Duodenal mucosa (tissue), 2 donors: ENCODE measurements around the gene SERAC1.

Experiments used
- H3K27ac ChIP-seq: one replicate; pipeline ENCODE4 v1.7.0; 2013; ENCODE audit warnings: low read depth, low read length
- H3K27me3 ChIP-seq, 2 donors: one replicate each; pipeline ENCODE4 v1.7.0; 2013; ENCODE audit warnings: low read length in 2 of 2, control low read depth in 1 of 2; ENCODE audit not compliant: insufficient read depth in 2 of 2, control insufficient read depth in 1 of 2
- H3K36me3 ChIP-seq, 2 donors: one replicate each; pipeline ENCODE4 v1.7.0; 2013; ENCODE audit warnings: low read length in 2 of 2, control low read depth in 1 of 2; ENCODE audit not compliant: insufficient read depth in 2 of 2, control insufficient read depth in 1 of 2
- H3K4me1 ChIP-seq, 2 donors: one replicate each; pipeline ENCODE4 v1.7.0; 2013; ENCODE audit warnings: low read length in 2 of 2, control low read depth in 1 of 2; ENCODE audit not compliant: insufficient read depth in 2 of 2, control insufficient read depth in 1 of 2
- H3K4me3 ChIP-seq, 2 donors: one replicate each; pipeline ENCODE4 v1.7.0; 2013; ENCODE audit warnings: low read length in 2 of 2, low read depth in 1 of 2
- H3K9ac ChIP-seq, 2 donors: one replicate each; pipeline ENCODE4 v1.7.0; 2013; ENCODE audit warnings: low read length in 2 of 2, low read depth in 1 of 2
- H3K9me3 ChIP-seq, 2 donors: one replicate each; pipeline ENCODE4 v1.7.0; 2013; ENCODE audit warnings: low read length in 2 of 2, control low read depth in 1 of 2; ENCODE audit not compliant: control insufficient read depth in 1 of 2

SERAC1 gene

GRCh38 chr6:158070513-158070912 is 97.5 kb downstream of the SERAC1 start:
- Histone ChIP-seq H3K9me3 (no peaks in the 10 kb centered on the region), H3K9ac (no peak overlapping the region), H3K27me3 (no peaks in the 10 kb centered on the region), H3K27ac (no peak overlapping the region), H3K36me3 (peaks cover 8 to 67% of the 10 kb centered on the region in 2 donors), H3K4me3 (no peak overlapping the region), H3K4me1 (peaks cover 14 to 17% of the 10 kb centered on the region in 2 donors)

GRCh38 chr6:158069800-158070195 is 98.3 kb downstream of the SERAC1 start:
- Histone ChIP-seq H3K9me3 (no peaks in the 10 kb centered on the region), H3K36me3 (peaks cover 11 to 73% of the 10 kb centered on the region in 2 donors), H3K27ac (no peak overlapping the region), H3K27me3 (no peaks in the 10 kb centered on the region), H3K4me1 (peaks cover 14 to 17% of the 10 kb centered on the region in 2 donors), H3K4me3 (no peak overlapping the region), H3K9ac (no peak overlapping the region)

- no peak overlapping the region for H3K27ac ChIP-seq
- H3K36me3 ChIP-seq = peaks cover 11 to 74% of the 10 kb centered on the region in 2 donors
- no peaks in the 10 kb centered on the region for H3K27me3 ChIP-seq
- no peaks in the 10 kb centered on the region for H3K9me3 ChIP-seq
- H3K4me3 ChIP-seq = no peak overlapping the region
- H3K9ac ChIP-seq = no peak overlapping the region
- peaks cover 14 to 17% of the 10 kb centered on the region in 2 donors for H3K4me1 ChIP-seq
Observed at GRCh38 chr6:158068893-158069799, 98.9 kb downstream of the SERAC1 start.

DNA sequence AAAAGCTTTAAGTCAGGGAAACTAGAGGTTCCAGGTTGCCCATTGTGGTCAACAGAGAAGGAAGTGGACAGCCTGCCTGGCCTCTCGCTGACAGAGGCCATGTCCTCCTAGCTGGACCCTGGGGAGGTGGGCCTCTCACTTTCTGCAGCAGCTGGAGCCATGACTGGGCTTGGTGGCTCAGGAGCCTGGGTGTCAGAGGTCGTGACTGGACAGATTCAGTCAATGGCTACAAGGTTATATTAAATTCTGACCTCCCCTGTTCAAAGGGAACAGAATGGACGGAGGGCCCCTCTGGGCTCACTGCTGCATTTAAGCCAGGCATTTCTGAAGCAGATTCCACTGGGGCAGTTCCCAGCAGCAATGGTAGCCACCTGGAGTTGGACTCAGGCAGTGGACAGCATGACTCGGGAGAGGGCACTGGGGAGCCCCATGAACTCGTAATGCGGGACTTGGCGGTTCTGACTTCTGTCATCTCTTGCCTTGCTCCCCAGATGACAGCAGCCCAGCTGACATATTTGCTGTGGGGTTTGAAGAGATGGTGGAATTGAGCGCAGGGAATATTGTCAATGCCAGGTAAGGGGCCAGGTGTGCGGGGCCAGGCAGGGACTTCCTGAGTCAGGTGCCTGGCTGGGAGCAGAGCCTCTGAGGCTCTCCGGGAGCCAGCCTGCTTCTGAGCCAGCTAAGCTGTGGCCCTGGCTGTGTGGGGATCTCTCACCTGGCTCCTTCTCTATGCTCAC is 99.7 kb downstream of the SERAC1 start:
- H3K27me3 ChIP-seq = no peaks in the 10 kb centered on the region
- H3K4me3 ChIP-seq = no peak overlapping the region
- H3K36me3 ChIP-seq = peaks cover 16 to 71% of the 10 kb centered on the region in 2 donors
- H3K27ac ChIP-seq = no peak overlapping the region
- no peaks in the 10 kb centered on the region for H3K9me3 ChIP-seq
- no peak overlapping the region for H3K9ac ChIP-seq
- H3K4me1 ChIP-seq = peaks cover 14 to 17% of the 10 kb centered on the region in 2 donors

DNA sequence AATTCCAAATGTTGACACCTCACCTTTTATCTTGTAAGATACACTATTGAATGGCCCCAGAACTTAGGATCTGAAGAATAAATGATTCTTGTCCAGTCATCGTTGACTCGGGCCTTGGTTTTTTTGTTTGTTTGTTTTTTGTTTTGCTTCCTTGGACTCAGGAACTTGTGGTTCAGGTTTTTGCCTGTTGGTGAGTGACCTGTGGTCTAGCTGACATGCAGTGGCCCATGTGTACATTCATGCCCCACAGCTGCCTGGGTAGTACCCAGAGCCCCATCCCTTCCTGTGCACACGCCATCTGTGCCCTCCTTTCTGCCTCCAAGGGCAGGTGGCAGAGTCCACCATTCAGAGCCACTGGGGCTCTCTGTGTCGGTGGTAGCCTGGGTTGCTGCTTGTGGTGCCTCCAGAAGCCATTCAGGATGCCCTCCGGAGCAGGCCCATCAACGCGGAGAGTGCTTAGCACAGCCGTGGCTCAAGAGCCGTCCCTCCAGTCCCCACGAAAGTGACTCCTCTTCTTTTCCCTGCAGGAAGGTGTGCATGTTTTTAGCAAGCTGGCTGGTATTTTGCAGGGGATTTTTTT is 100.5 kb downstream of the SERAC1 start:
- no peak overlapping the region for H3K4me3 ChIP-seq
- no peaks in the 10 kb centered on the region for H3K27me3 ChIP-seq
- peaks cover 14 to 17% of the 10 kb centered on the region in 2 donors for H3K4me1 ChIP-seq
- no peak overlapping the region for H3K27ac ChIP-seq
- H3K9ac ChIP-seq = no peak overlapping the region
- H3K36me3 ChIP-seq = peaks cover 18 to 69% of the 10 kb centered on the region in 2 donors
- no peaks in the 10 kb centered on the region for H3K9me3 ChIP-seq

GRCh38 chr6:158066136-158066781 is 101.8 kb downstream of the SERAC1 start:
- Histone ChIP-seq H3K27me3 (no peaks in the 10 kb centered on the region), H3K9ac (no peak overlapping the region), H3K36me3 (peaks cover 16 to 67% of the 10 kb centered on the region in 2 donors), H3K27ac (no peak overlapping the region), H3K4me1 (peaks cover 9 to 11% of the 10 kb centered on the region in 2 donors), H3K9me3 (no peaks in the 10 kb centered on the region), H3K4me3 (no peak overlapping the region)

DNA sequence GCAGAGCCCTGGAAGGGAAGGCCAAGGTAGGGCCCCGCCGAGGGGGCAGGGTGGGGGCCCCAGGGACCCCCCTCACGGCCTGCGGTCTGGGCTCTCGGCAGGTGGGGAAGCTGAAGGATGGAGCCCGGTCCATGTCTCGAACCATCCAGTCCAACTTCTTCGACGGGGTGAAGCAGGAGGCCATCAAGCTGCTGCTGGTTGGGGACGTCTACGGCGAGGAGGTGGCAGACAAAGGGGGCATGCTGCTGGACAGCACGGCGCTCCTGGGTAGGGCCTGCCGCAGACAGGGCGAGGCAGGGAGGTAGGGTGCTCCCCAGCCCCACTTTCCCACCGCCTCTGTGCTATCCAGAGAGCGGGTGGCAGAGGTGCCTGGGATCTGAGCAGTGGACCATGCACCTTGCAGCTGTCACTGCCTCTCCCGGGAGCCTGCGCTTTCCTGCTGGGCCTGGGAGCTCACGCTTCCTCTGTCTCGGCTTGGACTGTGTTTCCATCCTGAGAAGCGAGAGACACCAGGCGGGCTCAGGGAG is 103.3 kb downstream of the SERAC1 start:
- H3K27ac ChIP-seq = no peak overlapping the region
- peaks cover 16 to 53% of the 10 kb centered on the region in 2 donors for H3K36me3 ChIP-seq

GRCh38 chr6:158063736-158064135 is 104.3 kb downstream of the SERAC1 start:
- no peak overlapping the region for H3K9ac ChIP-seq
- H3K27me3 ChIP-seq = no peaks in the 10 kb centered on the region
- H3K36me3 ChIP-seq = peaks cover 16 to 51% of the 10 kb centered on the region in 2 donors
- H3K4me1 ChIP-seq = peaks cover 12 to 13% of the 10 kb centered on the region in 2 donors
- H3K27ac ChIP-seq = no peak overlapping the region
- no peaks in the 10 kb centered on the region for H3K9me3 ChIP-seq
- H3K4me3 ChIP-seq = no peak overlapping the region

More for the DNA sequence above, 103.3 kb downstream of the SERAC1 start:
- H3K4me3 ChIP-seq = no peak overlapping the region
- no peaks in the 10 kb centered on the region for H3K27me3 ChIP-seq
- H3K4me1 ChIP-seq = peaks cover 16 to 18% of the 10 kb centered on the region in 2 donors
- H3K9ac ChIP-seq = no peak overlapping the region
- H3K9me3 ChIP-seq = no peaks in the 10 kb centered on the region

DNA sequence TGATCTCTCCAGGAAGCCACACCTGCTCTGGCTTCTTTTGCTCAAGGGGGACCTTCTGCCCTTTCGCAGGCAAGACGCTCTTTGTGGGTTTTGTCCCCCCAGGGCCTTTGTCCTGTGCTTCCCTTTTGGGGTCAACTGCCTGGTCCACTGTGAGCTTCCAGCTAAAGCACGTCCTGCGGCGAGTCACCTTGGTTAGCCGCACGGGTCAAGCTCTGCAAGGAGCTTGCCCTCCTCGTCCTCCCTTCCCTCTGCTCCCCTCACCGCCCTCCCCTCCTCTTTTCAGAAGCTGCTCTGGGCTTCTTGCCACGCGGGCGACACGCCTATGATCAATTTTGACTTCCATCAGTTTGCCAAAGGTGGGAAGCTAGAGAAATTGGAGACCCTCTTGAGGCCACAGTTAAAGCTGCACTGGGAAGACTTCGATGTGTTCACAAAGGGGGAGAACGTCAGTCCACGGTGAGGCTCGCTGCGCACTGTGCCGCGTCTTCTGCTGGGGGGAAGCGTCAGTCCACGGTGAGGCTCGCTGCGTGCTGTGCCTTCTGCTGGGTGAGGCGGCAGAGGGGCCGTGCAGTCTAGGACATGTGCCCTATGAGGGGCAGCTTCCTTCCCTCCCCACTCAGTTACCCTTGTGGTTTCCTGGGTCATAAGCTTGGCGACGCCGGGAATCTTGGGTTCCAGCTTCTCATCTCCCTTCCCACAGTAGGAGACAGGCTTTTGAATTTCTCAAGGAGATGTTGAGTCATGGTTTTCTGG is 106.2 kb downstream of the SERAC1 start:
- no peak overlapping the region for H3K4me3 ChIP-seq
- no peaks in the 10 kb centered on the region for H3K9me3 ChIP-seq
- H3K4me1 ChIP-seq = peaks cover 8% of the 10 kb centered on the region in 2 donors
- no peak overlapping the region for H3K9ac ChIP-seq
- H3K36me3 ChIP-seq = peaks cover 16 to 46% of the 10 kb centered on the region in 2 donors
- no peak overlapping the region for H3K27ac ChIP-seq
- no peaks in the 10 kb centered on the region for H3K27me3 ChIP-seq
